Thyroid gland (tissue), 4 donors: ENCODE results near the gene C9orf50.

Experiments
- POLR2A ChIP-seq, 2 donors: fragments of 450-650 bp; IDR thresholded peaks; one replicate each; pipeline ENCODE4 v1.6.1; 2017; ENCODE audit warnings: antibody characterized with exemption in 2 of 2, mild to moderate bottlenecking in 2 of 2, moderate library complexity in 1 of 2
- TF ChIP-seq, protein P1 (sequence below), 6 experiments: fragments of 200-600 bp in 3 of 6; fragments of 450-650 bp in 3 of 6; sonication (generic) in 3 of 6; IDR thresholded peaks; one replicate each; pipeline ENCODE4 v1.5.1; 2016 to 2019; ENCODE audit warnings: antibody characterized with exemption in 6 of 6, mild to moderate bottlenecking in 2 of 6, inconsistent platforms in 1 of 6, moderate library complexity in 1 of 6

DNA sequence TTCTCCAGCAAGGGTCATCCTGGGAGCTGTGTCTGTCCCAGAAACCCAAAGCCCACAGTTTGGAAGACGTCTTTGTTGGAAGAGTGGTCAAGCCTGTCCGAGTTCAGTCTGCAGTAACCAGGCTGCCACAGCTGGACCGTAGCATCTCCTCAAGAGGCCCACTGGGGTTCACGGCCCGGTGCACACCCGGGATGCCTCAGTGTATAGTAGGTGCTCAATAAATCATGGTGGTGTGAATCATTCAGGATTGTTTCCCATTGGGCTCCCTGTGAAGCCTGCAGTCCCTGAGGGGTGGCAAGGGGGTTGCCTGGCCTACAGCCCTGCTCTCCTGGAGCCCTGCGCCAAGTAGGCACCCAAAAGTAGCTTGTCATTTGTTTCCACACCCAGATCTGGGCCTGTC lies 34.3 kb upstream of the C9orf50 start:
- TF ChIP-seq, protein P1, sequence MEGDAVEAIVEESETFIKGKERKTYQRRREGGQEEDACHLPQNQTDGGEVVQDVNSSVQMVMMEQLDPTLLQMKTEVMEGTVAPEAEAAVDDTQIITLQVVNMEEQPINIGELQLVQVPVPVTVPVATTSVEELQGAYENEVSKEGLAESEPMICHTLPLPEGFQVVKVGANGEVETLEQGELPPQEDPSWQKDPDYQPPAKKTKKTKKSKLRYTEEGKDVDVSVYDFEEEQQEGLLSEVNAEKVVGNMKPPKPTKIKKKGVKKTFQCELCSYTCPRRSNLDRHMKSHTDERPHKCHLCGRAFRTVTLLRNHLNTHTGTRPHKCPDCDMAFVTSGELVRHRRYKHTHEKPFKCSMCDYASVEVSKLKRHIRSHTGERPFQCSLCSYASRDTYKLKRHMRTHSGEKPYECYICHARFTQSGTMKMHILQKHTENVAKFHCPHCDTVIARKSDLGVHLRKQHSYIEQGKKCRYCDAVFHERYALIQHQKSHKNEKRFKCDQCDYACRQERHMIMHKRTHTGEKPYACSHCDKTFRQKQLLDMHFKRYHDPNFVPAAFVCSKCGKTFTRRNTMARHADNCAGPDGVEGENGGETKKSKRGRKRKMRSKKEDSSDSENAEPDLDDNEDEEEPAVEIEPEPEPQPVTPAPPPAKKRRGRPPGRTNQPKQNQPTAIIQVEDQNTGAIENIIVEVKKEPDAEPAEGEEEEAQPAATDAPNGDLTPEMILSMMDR (IDR thresholded peaks at IDR 0.05), result no peak
- TF ChIP-seq POLR2A (IDR thresholded peaks at IDR 0.05), result no peak
